ENCODE measurements around the gene DRD3. TPM values are rescaled to one million over a fixed set of nuclear protein-coding genes. Genes with fewer than 3 reads are reported as not detected.

Gene DRD3
- total and polyA plus RNA-seq, 2 experiments from 2014 or later: 0.21 to 0.65 TPM

DNA sequence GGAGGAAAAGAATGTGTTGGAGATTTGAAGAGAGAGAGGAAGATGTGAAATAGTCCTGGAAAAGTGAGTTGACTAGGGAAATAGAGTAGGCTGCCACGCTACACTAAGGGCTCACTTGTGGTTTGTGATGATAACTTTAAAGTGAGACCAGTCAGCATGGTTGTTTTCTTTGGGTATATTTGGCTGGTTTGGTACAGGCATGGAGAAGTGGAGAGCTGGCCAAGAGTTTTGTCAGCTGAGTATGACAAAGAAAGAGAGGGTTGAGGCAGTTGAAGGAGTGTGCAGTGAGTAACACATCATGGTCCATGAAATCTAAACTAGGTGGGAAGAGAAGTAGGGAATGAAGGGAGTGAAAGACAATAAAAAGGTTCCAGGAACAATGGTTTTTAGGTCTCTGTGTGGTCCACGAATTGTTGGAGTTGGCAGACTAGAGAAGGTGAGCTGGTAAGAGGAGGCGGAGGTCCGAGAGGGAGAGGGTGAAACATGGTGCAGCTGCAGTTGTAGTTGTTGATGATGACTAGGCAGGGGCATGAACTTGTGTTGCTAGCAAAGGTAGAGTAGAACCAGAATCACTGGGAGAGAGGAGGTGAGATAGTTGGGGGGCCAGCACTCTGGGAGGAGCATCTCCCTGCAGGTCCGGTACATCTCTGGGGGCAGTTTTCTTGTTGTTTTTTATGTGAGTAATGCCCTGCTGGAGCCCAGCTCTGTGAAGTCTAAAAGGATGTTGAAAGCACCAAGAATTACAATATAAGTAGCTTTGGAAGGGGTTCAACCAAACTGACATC, 37.5 kb upstream of the DRD3 start (continued):
- TF ChIP-seq NANOG (IDR thresholded peaks at IDR 0.05; ENCODE audit: borderline replicate concordance): no peak
- TF ChIP-seq, protein P1, sequence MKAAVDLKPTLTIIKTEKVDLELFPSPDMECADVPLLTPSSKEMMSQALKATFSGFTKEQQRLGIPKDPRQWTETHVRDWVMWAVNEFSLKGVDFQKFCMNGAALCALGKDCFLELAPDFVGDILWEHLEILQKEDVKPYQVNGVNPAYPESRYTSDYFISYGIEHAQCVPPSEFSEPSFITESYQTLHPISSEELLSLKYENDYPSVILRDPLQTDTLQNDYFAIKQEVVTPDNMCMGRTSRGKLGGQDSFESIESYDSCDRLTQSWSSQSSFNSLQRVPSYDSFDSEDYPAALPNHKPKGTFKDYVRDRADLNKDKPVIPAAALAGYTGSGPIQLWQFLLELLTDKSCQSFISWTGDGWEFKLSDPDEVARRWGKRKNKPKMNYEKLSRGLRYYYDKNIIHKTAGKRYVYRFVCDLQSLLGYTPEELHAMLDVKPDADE (IDR thresholded peaks at IDR 0.05): no peak
- no peak for TF ChIP-seq JUNB (IDR thresholded peaks at IDR 0.05; ENCODE audit: unreplicated experiment)
- no peak for TF ChIP-seq ZNF114 (CRISPR knock-in tag; IDR thresholded peaks at IDR 0.05)

DNA sequence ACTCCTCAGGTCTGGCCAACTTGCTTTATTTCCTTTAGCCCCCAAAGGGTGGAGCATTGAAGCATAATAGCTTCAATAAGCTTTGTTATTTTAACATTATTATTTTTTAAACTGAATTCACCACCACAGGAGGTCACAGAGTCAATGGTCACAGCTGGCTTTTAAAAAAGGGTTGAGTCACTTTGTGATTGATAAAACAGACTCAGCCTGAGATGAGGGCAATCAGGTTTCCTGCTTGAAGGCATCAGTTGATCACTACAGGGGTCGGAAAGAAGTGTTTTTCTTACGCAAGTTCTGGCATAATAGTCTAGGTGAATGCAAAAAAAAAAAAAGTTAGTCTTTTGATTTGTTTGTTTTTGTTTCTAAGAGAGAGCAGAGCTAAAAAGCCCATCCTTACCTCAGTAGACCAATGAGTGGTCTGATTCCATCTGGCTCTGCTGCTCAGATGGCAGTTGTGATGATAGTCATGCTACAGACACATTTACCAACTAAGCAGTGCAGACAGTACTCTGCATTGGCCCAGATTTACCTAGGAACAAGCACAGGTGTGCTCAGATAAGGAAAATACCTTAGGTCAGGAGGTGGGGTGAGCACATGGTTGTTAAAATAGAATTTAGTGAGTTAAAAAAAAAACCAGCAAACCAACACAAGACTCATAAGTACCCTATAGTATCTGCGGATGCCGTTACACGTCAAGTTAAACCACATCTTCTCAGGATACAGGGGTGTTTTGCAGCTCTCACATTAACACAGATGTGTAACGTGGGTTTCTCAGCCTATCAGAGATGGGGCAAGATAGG, 35.9 kb upstream of the DRD3 start:
- Mint-ChIP-seq H3K27me3 (ENCODE audit: insufficient read depth, low read depth, poor library complexity) (peaks cover 11% of the 10 kb centered on the region), H3K4me3 (no peak overlapping the region), H3K9me3 (peaks cover 6% of the 10 kb centered on the region; the same call in 1 of the 3 replicates), H3K27ac (no peak overlapping the region), H3K4me1 (peaks cover 8% of the 10 kb centered on the region), H3K36me3 (ENCODE audit: low read depth) (no peaks in the 10 kb centered on the region; the same call in 2 of the 3 replicates)
- 0 out of 2 replicates have a peak, but pooled peaks have one; percentile 12 for TF ChIP-seq ZNF114 (CRISPR knock-in tag; IDR thresholded peaks at IDR 0.05)
- TF ChIP-seq NANOG (IDR thresholded peaks at IDR 0.05; ENCODE audit: borderline replicate concordance): peak; percentile 89
- no peak for TF ChIP-seq POLR2AphosphoS5 (IDR thresholded peaks at IDR 0.05; ENCODE audit: low read depth)
- TF ChIP-seq, protein P1 (IDR thresholded peaks at IDR 0.05): no peak
- TF ChIP-seq, protein P2, sequence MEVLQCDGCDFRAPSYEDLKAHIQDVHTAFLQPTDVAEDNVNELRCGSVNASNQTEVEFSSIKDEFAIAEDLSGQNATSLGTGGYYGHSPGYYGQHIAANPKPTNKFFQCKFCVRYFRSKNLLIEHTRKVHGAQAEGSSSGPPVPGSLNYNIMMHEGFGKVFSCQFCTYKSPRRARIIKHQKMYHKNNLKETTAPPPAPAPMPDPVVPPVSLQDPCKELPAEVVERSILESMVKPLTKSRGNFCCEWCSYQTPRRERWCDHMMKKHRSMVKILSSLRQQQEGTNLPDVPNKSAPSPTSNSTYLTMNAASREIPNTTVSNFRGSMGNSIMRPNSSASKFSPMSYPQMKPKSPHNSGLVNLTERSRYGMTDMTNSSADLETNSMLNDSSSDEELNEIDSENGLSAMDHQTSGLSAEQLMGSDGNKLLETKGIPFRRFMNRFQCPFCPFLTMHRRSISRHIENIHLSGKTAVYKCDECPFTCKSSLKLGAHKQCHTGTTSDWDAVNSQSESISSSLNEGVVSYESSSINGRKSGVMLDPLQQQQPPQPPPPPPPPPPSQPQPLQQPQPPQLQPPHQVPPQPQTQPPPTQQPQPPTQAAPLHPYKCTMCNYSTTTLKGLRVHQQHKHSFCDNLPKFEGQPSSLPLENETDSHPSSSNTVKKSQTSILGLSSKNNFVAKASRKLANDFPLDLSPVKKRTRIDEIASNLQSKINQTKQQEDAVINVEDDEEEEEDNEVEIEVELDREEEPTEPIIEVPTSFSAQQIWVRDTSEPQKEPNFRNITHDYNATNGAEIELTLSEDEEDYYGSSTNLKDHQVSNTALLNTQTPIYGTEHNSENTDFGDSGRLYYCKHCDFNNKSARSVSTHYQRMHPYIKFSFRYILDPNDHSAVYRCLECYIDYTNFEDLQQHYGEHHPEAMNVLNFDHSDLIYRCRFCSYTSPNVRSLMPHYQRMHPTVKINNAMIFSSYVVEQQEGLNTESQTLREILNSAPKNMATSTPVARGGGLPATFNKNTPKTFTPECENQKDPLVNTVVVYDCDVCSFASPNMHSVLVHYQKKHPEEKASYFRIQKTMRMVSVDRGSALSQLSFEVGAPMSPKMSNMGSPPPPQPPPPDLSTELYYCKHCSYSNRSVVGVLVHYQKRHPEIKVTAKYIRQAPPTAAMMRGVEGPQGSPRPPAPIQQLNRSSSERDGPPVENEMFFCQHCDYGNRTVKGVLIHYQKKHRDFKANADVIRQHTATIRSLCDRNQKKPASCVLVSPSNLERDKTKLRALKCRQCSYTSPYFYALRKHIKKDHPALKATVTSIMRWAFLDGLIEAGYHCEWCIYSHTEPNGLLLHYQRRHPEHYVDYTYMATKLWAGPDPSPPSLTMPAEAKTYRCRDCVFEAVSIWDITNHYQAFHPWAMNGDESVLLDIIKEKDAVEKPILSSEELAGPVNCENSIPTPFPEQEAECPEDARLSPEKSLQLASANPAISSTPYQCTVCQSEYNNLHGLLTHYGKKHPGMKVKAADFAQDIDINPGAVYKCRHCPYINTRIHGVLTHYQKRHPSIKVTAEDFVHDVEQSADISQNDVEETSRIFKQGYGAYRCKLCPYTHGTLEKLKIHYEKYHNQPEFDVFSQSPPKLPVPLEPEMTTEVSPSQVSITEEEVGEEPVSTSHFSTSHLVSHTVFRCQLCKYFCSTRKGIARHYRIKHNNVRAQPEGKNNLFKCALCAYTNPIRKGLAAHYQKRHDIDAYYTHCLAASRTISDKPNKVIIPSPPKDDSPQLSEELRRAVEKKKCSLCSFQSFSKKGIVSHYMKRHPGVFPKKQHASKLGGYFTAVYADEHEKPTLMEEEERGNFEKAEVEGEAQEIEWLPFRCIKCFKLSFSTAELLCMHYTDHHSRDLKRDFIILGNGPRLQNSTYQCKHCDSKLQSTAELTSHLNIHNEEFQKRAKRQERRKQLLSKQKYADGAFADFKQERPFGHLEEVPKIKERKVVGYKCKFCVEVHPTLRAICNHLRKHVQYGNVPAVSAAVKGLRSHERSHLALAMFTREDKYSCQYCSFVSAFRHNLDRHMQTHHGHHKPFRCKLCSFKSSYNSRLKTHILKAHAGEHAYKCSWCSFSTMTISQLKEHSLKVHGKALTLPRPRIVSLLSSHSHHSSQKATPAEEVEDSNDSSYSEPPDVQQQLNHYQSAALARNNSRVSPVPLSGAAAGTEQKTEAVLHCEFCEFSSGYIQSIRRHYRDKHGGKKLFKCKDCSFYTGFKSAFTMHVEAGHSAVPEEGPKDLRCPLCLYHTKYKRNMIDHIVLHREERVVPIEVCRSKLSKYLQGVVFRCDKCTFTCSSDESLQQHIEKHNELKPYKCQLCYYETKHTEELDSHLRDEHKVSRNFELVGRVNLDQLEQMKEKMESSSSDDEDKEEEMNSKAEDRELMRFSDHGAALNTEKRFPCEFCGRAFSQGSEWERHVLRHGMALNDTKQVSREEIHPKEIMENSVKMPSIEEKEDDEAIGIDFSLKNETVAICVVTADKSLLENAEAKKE (CRISPR knock-in tag; IDR thresholded peaks at IDR 0.05): 0 out of 2 replicates have a peak, but pooled peaks have one; percentile 2
- H3K79me2 ChIP-seq (replicated peaks; ENCODE audit: insufficient read depth): no peaks in the 10 kb centered on the region
- peak overlapping the region; percentile 66 for H3K4me2 ChIP-seq
- peak overlapping the region; percentile 8 for H3K4me3 ChIP-seq
- ATAC-seq: peak; percentile 80
- peak; percentile 70 for DNase-seq (ENCODE audit: low spot score)
- H4K20me1 ChIP-seq (replicated peaks; ENCODE audit: insufficient read depth): no peaks in the 10 kb centered on the region
- peaks cover 40% of the 10 kb centered on the region for H3K9me2 ChIP-seq (ENCODE audit: insufficient read depth)
- no peak overlapping the region for H2AFZ ChIP-seq
- no peaks in the 10 kb centered on the region for H3K36me3 ChIP-seq (ENCODE audit: insufficient read depth)
- H3K27me3 ChIP-seq (ENCODE audit: insufficient read depth): no peaks in the 10 kb centered on the region
- H3K27ac ChIP-seq (ENCODE audit: low read depth): peak overlapping the region; percentile 84
- H3K4me1 ChIP-seq (ENCODE audit: insufficient read depth): peaks cover 44% of the 10 kb centered on the region
- peaks cover 5% of the 10 kb centered on the region for H3F3A ChIP-seq (replicated peaks; ENCODE audit: low read depth)
